Measurements from ENCODE around the gene KIF16B.
"Not testable (repeated sequence)": the region's sequence is repeated elsewhere in the genome, so short reads cannot be mapped to it uniquely, and the experiment has no call there.

Gene KIF16B

DNA sequence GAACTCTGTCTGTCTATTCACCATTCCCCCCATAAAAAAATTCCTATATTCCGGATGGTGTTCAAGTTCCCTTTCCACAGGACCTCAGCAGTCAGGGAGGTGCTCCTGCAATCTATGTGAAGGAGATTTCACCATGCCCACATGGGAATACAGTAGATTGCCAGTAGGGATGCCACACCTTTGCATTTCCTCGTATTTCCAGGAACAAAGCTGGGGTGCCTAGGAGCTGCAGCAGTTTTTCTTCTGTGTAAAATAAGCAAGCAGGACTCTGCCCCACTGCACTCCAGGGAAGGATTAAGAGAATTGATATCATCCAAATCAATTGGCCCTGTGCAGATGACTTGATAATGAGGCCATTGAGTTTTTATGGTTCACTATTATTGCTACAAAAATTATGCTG lies 7.4 kb upstream of the KIF16B start:
- DNase-seq (ENCODE audit: low spot score in 2 of 2): no peak
- H3K4me1 ChIP-seq: peaks cover under 1% of the 10 kb centered on the region
- in situ Hi-C loops (cut with MboI; ENCODE audit: low sequenced_read_pairs): no loop called here

DNA sequence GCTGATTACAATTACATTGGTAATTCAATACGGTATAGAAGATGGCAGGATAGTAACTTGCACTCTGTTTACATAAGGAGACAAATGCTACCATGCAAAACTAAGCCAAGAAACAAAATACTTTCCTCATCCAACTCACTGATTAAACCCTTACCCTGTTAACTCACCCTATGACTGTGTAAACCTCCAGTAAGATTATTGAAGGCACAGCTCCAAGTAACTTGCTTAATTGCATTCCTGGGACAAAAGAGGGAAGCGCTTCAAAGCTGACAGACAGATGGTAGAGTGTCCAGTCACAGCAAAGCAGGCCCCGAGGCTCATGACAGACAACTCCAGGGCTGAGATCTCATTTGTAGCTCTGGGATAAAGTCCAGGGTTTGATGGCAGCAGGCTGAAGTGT lies 6.9 kb upstream of the KIF16B start:
- H3K27me3 ChIP-seq (ENCODE audit: low read depth): no peaks in the 10 kb centered on the region
- H3K36me3 ChIP-seq (replicated peaks): no peaks in the 10 kb centered on the region
- no peaks in the 10 kb centered on the region for H3K9me3 ChIP-seq
- in situ Hi-C loops (cut with MboI; ENCODE audit: low sequenced_read_pairs): no loop called here
- peaks cover 5% of the 10 kb centered on the region for H3K4me1 ChIP-seq
- H3K4me3 ChIP-seq: no peak overlapping the region
- DNase-seq (ENCODE audit: low spot score in 2 of 2): peak in 1 of 2 experiments; percentile 12

More for the DNA sequence above, 7.4 kb upstream of the KIF16B start:
- H3K36me3 ChIP-seq (replicated peaks): no peaks in the 10 kb centered on the region
- H3K27me3 ChIP-seq (ENCODE audit: low read depth): no peaks in the 10 kb centered on the region
- no peak overlapping the region for H3K4me3 ChIP-seq
- no peaks in the 10 kb centered on the region for H3K9me3 ChIP-seq

DNA sequence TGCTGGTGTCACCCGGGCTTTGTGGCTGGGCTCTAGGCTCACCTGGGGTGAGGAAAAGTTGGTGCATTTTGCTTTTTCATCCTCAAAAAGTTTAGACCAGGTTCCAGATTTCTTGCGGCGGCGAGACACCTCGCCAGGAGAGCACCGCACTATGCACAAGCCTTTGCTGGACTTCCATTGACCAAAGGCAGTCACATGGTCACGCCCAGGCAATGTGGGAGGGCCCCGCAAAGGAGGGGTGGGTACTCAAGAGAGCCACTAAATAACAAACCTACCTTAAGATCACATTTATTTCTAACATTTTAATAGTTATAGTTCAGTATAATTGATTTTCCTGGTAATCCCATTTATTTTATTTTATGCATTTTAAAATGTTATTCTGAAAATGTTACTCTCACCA lies 3.0 kb upstream of the KIF16B start:
- Histone ChIP-seq H3K4me1 (peaks cover 12% of the 10 kb centered on the region), H3K9me3 (no peaks in the 10 kb centered on the region), H3K4me3 (no peak overlapping the region), H3K27me3 (ENCODE audit: low read depth) (no peaks in the 10 kb centered on the region), H3K36me3 (replicated peaks) (no peaks in the 10 kb centered on the region)
- DNase-seq (ENCODE audit: low spot score in 2 of 2): no peak
- in situ Hi-C loops (cut with MboI; ENCODE audit: low sequenced_read_pairs): no loop called here

DNA sequence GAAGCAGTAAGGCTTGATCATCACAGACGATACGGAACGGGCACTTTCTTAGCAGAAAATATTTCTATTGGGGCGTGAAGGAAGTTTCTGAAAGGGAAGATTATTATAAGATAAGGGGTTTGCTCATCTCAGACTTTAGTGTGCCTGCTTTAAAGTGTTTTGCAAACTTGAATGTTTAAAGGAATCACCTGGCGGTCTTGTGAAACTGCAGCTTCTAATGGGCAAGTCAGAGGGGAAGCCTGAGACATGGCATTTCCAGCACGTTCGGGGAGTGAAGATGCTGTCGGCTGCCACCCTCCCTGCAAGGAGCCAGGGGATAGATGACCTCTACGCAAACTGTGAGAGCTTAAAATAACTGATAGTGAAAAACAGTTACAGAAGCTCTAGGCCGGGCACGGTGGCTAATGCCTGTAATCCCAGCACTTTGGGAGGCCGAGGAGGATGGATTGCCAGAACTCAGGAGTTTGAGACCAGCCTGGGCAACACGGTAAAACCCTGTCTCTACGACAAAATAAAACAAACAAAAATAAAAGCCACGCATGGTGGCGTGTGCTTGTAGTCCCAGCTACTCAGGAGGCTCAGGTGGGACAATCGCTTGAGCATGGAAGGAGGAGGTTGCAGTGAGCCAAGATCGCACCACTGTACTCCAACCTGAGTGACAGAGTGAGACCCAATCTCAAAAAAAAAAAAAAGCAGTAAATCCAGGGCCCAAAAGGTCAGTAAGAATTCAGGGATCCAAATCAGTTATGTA lies 2.3 kb upstream of the KIF16B start:
- Histone ChIP-seq H3K27me3 (ENCODE audit: low read depth) (no peaks in the 10 kb centered on the region), H3K9me3 (no peaks in the 10 kb centered on the region), H3K4me3 (peak overlapping the region; percentile 27), H3K36me3 (replicated peaks) (no peaks in the 10 kb centered on the region), H3K4me1 (peaks cover 12% of the 10 kb centered on the region)
- no peak for DNase-seq (ENCODE audit: low spot score in 2 of 2)
- in situ Hi-C loops (cut with MboI; ENCODE audit: low sequenced_read_pairs): no loop called here

DNA sequence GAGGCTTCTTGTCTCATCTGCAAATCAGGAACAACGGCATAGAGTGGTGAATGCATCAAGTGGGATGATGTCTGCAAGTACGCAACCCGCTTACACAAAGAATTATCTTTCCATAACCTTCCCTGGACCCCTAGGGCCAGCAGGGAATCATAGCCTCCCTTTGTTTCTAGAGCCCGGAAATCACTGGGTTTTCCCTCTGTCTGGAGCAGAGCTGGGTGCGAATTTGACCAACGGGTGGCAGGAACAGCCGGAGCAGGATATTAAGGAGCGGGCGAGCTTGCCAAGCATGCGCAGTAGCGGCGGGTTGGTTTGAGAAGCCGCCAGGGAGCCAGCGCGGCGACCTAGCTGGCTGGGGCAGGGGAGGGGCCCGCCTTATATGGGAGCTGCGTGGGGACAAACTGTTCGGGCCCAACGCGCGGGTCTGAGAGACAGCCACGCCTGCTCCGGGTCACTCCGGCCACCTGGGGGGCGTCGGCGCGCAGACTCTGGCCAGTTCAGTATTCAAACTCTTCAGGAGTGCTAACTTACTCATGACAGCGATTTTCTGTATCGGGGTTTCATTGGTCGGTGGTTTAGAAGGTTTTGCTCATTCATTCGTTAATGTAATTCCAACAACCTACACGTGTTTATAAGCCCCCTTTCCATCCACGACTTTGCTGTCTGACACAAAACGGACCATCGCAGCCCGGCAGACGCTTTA lies 1.6 kb upstream of the KIF16B start:
- H3K27me3 ChIP-seq (ENCODE audit: low read depth): no peaks in the 10 kb centered on the region
- peak; percentile 83 to 92 for DNase-seq (ENCODE audit: low spot score in 2 of 2)
- no peaks in the 10 kb centered on the region for H3K9me3 ChIP-seq
- peaks cover 12% of the 10 kb centered on the region for H3K4me1 ChIP-seq
- in situ Hi-C loops (cut with MboI; ENCODE audit: low sequenced_read_pairs): no loop called here
- H3K4me3 ChIP-seq: peak overlapping the region; percentile 27
- no peaks in the 10 kb centered on the region for H3K36me3 ChIP-seq (replicated peaks)

DNA sequence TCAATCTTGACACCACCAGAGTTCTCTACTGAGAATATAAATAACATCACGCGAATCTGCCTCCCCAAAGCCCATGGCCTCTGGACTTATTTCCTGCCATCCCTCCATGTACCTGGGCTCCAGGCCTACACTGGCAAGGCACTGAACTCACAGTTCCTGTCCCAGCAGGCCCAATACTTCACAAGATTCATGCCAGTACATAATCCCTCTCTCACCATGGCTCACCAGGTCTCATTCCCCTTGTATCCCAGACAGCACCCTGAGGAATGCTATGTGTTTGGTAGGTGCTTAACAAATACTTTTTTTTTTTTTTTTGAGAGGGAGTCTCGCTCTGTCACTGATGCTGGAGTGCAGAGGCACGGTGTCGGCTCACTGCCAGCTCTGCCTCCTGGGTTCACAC lies 1.9 kb downstream of the KIF16B start:
- Histone ChIP-seq H3K27me3 (ENCODE audit: low read depth) (no peaks in the 10 kb centered on the region), H3K4me3 (no peak overlapping the region), H3K4me1 (peaks cover 12% of the 10 kb centered on the region)

DNA sequence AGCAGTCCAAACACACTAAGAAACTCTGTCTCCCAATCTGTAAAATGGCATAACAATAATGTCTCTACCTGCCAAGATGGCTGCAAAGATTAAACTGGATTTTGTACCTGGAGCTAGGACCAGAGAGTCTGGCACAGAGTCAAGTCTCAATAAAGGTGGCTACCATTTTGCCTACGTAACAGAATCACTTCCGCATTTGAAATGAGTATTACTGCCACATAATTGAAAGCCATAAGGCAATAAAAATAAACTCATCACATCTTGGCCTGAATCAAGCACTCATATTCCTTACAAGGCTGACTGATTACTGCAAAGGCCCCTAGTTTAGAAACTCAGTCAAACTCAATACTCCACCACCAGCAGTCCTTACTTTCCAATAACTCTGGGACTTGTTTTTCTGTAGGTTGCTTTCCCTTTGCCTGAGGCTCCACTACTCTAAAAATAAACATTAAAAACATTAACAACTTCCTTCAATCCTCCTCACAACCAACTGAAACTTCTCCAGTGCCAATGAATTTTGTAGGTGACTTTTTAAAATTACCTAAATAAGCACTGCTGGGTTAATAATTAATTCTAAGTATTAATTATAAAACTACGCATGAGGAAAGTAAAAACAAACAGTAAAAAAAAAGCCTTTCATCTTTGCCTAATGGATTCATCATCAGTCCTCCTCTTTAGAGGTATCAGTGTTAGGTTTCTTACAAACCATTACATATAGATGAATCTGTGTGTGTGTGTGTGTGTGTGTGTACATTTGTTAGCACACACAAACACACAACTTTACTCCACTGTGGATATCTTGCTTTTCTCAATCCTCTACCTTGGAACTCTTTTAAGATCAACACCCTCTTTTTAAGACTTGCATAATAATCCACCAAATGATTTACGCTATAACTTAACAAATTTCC lies 3.7 kb downstream of the KIF16B start:
- no peaks in the 10 kb centered on the region for H3K27me3 ChIP-seq (ENCODE audit: low read depth)
- no peaks in the 10 kb centered on the region for H3K36me3 ChIP-seq (replicated peaks)
- H3K9me3 ChIP-seq: no peaks in the 10 kb centered on the region
- H3K4me3 ChIP-seq: no peak overlapping the region
- DNase-seq (ENCODE audit: low spot score in 2 of 2): no peak
- peaks cover 6% of the 10 kb centered on the region for H3K4me1 ChIP-seq
- in situ Hi-C loops (cut with MboI; ENCODE audit: low sequenced_read_pairs): no loop called here

More for the DNA sequence above, 1.9 kb downstream of the KIF16B start:
- no peak for DNase-seq (ENCODE audit: low spot score in 2 of 2)
- in situ Hi-C loops (cut with MboI; ENCODE audit: low sequenced_read_pairs): no loop called here
- Histone ChIP-seq H3K36me3 (replicated peaks) (no peaks in the 10 kb centered on the region), H3K9me3 (no peaks in the 10 kb centered on the region)

DNA sequence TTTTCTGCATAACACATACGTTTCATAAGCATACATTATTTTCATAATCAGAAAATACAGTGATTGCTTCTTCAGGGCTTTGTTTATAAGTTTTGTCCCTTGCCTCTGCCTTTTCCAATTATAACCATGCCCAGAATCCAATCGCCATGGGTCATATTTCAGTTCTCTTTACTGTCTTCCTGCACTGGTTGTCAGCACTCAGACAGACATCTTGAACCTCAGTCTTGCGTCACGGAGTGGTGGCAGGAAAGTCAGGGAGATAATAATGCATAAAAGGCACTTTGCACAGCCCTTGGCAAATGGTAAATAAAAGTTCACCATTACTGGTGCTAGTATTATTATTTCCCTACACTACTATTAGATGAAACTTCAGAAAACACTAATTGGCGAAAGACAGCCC lies 7.2 kb downstream of the KIF16B start:
- Histone ChIP-seq H3K4me1 (no peaks in the 10 kb centered on the region), H3K36me3 (replicated peaks) (no peaks in the 10 kb centered on the region), H3K27me3 (ENCODE audit: low read depth) (no peaks in the 10 kb centered on the region), H3K9me3 (no peaks in the 10 kb centered on the region), H3K4me3 (no peak overlapping the region)
- no peak for DNase-seq (ENCODE audit: low spot score in 2 of 2)
- in situ Hi-C loops (cut with MboI; ENCODE audit: low sequenced_read_pairs): no loop called here

DNA sequence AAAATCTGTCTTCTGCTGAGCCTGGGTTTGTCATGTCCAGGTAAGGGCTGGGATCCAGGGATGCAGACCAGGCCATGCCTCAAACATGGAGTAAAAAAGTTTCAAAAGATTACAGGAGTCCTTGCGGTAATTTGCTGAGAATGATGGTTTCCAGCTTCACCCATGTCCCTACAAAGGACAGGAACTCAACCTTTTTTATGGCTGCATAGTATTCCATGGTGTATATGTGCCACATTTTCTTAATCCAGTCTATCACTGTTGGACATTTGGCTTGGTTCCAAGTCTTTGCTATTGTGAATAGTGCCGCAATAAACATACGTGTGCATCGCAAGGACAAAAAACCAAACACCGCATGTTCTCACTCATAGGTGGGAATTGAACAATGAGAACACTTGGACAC lies 9.2 kb downstream of the KIF16B start:
- in situ Hi-C loops (cut with MboI; ENCODE audit: low sequenced_read_pairs): not testable (repeated sequence)

DNA sequence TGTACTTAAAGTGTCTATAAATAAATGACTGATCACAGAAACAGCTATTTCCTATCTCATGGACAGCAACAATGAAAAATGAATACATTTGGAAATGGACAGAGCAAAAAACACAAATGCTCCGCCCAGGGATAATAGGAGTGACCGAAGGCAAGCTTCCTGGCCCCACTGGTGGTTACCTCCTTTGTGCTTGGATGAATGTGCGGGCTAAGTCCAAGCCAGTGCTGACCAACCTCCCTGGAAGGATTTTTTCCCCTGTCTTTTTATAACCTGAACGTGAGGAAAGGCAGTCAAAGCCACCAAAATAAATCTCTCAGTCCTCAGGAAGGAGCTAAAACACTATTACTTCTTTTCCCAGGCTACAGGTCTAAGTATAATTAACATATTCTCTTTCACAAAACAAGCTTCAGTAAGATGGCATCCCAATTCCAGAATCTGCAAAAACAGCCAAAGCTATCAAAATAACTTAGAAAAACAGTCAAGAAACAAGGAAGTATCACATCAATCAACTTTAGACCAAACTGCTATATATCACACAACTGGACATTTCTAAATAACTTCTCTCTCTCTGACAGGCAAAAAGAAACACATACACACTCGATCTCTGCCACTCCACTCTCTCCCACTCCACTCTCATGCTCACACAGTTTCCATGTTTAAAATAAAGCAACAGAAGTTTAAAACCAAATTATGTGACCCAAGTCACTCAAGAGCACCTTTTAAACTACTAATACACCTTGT lies 10.0 kb downstream of the KIF16B start:
- H3K36me3 ChIP-seq (replicated peaks): no peaks in the 10 kb centered on the region
- no peak for DNase-seq (ENCODE audit: low spot score in 2 of 2)
- H3K9me3 ChIP-seq: no peaks in the 10 kb centered on the region
- no peaks in the 10 kb centered on the region for H3K4me1 ChIP-seq
- no peak overlapping the region for H3K4me3 ChIP-seq
- in situ Hi-C loops (cut with MboI; ENCODE audit: low sequenced_read_pairs): no loop called here
- no peaks in the 10 kb centered on the region for H3K27me3 ChIP-seq (ENCODE audit: low read depth)

More for the DNA sequence above, 9.2 kb downstream of the KIF16B start:
- H3K27me3 ChIP-seq (ENCODE audit: low read depth); DNase-seq (ENCODE audit: low spot score in 2 of 2); H3K9me3 ChIP-seq; H3K4me3 ChIP-seq; H3K4me1 ChIP-seq; H3K36me3 ChIP-seq (replicated peaks): not testable (repeated sequence)

DNA sequence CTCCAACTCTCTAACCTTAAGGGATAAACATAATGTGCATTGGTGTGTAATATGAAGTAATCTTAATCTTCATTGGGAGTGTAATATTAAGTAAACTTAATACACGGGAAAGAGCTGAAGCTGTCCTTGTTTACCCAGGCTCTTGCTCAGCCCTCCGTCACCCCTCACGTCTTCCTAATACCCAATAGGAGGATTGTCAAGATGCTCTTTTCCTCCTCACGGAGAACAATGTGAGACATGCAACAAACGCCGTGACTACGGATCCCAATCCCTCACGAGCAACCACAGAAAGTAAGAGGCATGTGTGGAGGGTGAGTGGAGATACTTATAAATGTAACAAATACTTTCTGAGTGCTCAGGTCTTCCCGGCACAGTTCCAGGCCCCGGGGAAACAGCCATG lies 11.0 kb downstream of the KIF16B start:
- H3K4me3 ChIP-seq: no peak overlapping the region
- H3K36me3 ChIP-seq (replicated peaks): no peaks in the 10 kb centered on the region
- H3K27me3 ChIP-seq (ENCODE audit: low read depth): no peaks in the 10 kb centered on the region
- no peaks in the 10 kb centered on the region for H3K4me1 ChIP-seq
- no peaks in the 10 kb centered on the region for H3K9me3 ChIP-seq
- in situ Hi-C loops (cut with MboI; ENCODE audit: low sequenced_read_pairs): no loop called here
- DNase-seq (ENCODE audit: low spot score in 2 of 2): no peak

DNA sequence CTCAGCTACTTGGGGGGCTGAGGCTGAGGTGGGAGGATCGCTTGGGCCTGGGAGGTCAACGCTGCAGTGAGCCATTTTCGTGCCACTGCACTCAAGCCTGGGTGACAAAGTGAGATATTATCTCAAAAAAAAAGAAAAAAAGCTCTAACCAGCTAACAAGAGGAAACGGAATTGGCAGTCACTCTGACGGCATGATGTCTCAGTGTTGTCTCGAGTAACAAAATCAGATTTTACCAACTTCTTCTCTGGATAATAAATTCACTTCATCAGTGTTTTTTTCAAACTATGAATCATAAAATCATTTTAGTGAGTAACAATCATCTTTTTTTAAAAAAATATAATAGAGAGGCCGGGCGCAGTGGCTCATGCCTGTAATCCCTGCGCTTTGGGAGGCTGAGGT lies 12.6 kb downstream of the KIF16B start:
- Histone ChIP-seq H3K9me3 (no peaks in the 10 kb centered on the region), H3K36me3 (replicated peaks) (no peaks in the 10 kb centered on the region), H3K27me3 (ENCODE audit: low read depth) (no peaks in the 10 kb centered on the region), H3K4me1 (no peaks in the 10 kb centered on the region), H3K4me3 (no peak overlapping the region)
- no peak for DNase-seq (ENCODE audit: low spot score in 2 of 2)
- in situ Hi-C loops (cut with MboI; ENCODE audit: low sequenced_read_pairs): no loop called here

DNA sequence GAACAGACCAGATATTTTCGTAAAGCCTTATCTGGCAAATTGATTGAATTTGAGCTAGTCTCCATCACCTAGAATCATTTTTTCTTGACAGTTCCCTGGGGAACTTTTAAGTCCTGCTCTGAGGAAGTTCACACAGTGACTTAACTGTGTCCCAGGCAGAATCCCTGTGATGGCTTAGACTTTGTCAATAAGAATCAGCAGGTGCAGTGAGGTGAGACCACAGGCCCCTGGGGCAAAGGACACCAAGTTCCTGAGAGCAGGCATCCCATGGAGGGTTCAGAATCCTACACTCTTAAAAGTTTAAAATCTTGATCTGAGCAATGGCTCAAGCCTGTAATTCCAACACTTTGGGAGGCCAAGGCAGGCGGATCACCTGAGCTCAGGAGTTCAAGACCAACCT lies 13.0 kb downstream of the KIF16B start:
- Histone ChIP-seq H3K4me1 (no peaks in the 10 kb centered on the region), H3K27me3 (ENCODE audit: low read depth) (no peaks in the 10 kb centered on the region), H3K9me3 (no peaks in the 10 kb centered on the region; the same call in 1 of the 2 replicates), H3K4me3 (no peak overlapping the region), H3K36me3 (replicated peaks) (no peaks in the 10 kb centered on the region)
- in situ Hi-C loops (cut with MboI; ENCODE audit: low sequenced_read_pairs): no loop called here
- no peak for DNase-seq (ENCODE audit: low spot score in 2 of 2)

All from HAP-1 (cell line).